Measurements from ENCODE around the gene COL1A1.

Gene COL1A1

DNA sequence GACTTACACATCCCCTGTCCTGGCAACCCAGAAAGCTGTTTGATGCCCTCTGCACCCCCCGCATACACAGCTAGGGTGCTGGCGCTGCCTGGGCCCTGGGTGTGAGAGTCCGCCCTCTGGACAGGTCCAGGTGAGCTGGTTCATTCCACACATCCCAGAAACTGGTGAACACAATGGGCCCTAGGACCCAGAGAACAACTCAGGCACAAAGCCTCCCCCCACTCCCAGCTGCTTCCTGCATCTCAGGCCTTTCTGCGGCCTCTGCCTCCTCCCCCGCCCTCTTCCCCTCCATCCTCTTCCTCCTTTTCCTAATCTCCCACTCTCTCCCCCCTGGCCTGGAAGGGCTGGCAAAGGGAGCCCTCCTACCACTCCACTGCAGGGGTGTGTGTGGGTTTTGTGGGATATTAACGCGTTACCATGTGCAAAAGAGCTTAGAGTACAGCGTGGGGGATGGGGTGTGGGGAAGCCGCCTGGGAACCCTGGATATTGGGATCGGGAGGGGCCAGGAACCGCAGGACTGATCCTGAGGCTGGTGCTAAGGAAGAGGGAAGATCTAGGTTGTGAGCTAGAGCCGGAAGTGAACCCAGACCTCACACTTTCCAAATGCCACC lies 49.4 kb downstream of the COL1A1 start:
- DNase-seq = no peak

DNA sequence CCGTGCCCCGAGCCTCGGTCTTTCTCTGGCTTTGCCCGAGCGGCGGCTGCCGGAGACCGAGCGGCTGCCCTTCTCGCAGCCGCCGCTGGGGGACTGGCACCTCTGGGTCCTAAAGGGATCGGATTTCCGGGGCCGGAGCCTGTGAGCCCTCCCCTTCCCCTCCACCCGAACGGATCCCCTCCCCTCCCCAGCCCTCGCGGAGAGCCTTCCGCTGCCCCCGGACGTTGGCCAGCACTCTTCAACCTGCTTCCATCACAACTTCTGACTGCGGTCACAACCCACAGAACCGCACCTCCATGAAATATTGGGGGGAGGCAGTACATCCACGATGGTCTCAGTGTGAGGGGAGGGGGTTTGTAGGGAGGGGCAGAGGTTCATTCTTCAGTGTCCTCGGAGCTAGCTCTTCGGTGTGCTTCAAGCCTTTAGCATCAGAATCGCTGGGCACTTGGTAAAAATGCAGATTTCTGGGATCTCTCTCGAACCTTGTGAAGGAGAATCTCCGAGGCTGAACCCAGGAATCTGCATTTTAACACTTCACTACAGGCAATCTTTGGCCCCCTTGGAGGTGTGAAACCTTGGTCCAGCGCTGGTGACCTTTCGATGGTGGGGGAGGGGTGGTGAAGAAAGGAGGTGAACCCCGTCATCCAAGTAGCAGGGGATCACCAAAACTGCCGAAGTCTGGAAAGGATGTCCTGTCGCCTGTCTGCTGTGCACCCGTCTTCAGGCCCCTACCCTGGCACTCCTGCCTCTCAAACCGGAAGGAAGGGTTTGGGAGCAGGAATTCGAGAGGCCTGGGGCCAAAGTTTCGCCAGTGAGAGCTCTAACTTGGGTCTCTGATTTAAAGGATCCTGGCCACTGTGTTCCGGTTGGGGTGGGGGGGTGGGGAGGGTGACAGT lies 50.1 kb downstream of the COL1A1 start:
- peak; percentile 70 for DNase-seq

DNA sequence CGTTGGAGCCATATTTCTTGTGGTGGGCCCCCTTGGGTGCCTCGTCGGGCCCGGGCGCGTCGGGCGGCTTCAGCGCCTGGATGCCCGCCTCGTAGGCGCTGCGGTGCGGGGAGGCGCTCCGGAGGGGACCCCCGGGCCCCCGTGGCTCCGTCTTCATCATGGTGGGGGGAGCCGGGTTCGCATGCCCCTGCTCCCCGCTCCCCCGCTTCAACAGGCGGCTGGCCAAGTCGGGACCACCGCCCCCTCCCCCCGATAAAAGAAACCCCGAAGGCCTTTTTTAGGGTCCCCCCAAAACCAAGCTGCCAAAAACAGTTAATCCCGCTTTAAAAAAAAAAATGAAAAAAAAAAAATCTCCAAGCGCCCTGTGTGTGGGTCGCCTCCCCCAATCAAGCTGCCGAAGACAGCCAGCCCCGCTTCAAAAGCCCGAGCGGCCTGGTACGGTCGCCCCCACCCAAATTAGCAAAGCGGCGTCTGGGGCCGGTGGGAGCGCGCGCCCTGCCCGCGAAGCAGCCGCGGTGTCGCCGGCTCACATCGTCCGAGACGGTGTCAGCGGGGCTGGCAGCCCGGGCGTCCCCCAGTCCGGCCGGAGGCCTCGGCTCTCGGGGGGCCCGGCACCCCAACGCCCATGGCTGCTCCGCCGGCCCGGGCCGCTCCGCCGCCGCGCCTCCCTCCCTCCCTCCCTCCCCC lies 50.9 kb downstream of the COL1A1 start, which contains the start of gene PPP1R9B:
TSS of gene PPP1R9B (minus strand) at position 324 of the 687 bp plus-strand sequence. CDS start at position 160, 164 bp downstream.
- DNase-seq = no peak

DNA sequence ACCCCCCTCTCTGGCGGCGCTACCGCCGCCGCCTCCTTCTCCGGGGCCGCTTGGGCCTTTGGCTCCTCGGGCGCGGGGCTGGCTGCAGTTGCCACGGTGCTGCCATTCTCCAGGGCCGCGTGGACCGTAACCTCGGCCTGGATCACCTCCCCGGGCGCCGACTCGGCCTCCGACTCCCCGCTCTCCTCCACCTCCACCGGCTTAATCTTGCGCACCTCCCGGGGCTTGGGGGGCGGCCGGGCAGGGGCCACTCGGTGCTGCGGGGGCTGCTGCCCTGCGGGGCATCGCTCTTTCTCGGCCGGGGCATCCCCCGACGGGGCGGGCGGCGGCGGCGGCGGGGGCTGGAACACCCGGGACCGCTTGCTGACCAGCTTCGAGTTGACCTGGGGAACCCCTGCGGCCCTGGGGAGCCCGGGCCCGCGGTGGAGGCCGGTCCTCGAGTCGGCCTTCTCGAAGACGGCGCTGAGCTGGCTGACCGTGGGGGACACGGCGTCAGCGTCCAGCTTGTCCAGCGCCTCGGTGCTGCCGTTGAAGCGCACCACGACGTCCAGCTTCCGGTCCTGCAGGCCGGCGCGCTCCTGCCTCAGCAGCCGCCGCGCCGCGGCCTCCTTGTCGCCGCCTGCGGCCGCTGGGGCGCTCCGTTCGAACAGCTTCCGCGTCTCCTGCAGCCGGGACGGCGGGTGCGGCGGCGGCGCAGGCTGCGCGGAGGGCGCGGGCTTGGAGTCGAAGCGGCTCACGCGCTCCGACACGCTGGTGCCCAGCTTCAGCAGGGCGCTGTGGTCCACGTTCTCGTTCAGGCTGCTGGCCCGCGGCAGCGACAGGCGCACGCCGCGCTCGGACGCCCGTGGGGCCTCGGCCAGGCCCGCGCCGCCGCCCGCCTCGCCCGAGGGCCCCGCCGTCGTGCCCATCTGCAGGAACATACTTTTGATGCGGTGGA lies 51.7 kb downstream of the COL1A1 start:
- peak; percentile 37 for DNase-seq

DNA sequence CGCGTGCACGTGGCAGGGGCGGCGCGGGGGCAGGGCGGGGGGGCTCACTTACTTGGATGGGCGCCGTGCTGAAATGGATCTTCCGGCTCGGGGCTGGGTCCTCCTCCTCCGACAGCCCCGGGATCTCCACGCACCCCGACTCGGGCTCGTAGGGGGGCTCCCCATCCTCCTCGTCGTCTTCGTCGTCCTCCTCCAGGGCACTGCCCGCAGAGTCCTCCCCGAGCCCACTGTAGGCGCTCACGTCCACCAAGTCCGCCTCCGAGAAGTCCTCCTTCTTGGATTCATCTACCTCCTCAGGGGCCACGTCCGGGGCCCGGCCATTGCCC lies 52.4 kb downstream of the COL1A1 start:
- no peak for DNase-seq

DNA sequence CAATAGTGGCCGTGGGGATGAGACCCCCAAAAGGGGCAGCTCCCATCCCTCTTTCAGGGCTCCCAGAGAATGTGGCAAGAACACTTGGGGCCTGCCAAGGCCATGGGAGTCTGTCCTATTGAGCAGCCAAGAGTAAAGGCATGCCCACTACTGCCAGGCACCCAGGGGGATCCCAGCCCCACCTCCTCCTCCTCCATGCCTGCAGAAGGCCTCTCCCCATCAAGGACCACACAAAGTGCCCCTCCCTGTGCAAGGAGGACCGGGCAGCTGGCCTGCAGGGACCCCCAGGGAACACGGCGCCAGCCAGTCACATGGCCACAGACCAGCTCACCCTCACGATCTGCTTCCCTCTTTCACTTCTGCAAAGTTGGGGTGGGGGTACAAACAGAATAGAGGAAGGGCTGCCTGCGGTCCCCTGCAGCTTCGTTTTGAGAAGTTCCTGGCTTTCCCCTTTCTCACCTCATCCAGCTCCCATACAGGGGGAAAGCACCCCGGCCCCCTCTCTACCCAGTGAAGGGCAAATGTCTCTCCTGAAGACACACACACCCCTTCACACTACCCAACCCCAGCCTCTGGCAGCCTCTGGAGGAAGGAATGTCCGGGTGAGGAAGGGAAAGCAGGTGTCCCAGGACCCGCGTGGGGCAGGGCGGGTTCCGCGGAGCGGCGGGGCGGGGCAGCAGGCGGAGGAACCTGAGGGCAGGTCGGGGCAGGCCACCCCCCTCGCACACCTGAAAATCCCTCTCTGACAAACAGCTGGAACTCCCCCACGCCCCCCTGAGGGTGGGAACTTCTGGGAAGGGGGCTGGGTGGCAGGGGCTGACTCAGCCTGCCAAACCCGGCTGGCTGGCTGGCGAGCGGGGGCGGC lies 53.0 kb downstream of the COL1A1 start:
- DNase-seq = peak; percentile 69

DNA sequence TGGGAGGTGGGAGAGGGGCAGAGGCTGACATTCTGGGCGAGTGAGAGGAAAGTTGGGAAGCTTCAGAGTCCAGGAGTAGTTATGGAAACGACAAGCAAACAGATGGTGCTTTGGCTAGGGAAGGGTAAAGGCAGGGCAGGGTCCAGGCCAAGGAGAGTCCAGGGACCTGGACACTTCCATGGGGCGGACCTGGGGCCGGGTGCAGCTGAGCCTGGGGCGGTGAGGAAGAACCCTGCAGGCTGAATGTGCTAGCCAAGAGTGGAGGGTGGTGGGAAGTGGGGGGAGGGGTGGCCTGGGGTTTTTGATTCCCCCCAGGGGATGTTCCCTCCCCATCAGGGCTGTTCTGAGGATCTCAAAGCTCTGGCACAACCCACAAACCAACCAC lies 53.6 kb downstream of the COL1A1 start:
- no peak for DNase-seq

DNA sequence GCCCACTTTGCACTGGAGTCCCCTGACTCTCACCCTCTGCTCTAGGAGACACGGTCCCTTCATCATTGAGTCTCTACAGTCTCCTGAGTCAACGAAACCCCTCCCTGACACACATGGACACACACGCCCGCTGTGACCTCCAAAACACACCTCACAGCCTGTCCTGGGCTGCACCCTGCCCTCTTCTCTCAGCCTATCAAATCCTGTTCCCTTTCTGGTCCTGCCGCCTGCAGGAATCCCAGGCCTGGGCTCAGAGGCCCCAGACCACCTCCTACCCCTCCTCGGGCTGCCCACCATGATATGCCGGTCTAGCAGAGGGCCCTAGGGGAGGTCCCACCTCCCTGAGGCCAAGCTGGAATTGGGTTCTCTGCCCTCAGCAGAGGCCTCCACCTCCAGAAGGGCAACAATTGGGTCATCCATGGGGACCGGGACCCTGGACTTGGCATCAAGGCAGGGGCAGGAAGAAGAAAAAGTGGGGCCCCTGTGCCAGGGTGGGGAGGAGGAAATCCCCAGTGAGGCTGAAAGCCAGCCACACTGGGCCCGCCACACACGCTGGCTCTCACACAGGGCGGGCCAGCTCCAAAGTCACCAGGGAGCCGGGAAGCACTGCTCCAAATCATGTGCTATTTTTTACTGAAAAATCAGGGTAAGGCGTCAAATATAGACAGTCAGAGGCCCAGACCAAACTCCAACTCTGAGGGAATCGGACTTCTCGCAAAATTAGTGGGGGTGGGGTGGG lies 54.3 kb downstream of the COL1A1 start:
- DNase-seq = no peak

DNA sequence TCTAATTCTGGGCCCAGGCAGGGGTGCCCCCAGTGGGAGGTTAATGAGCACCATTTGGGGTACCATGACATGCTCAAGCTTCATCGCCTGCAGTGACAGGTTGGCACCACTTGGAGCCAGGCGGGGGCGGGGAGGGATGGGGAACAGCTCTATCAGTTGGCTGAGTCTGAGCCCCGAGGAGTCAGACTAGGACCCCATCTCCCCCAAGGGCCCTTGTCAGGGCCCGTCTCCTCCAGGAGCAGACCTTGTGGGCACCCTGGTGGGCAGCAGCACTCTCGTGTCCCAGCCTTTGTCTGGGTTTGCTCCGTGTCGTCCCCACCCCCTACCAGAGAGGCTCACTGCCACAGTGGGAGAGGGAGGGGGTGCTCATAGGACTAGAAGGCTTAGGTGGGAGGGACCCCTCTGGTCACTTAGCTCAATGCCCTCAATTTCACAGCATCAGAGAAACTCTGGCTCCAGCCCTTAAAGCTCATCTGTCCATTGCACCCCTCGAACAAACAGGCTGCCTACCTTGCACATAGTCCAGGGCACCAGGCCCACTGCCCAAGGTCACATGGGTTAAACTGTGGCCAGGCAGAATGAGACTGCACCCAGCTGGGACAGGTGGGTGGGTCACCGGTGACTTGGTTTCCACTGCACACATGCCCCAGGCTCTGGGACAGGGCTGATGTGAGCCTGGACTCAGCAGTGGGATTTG lies 55.1 kb downstream of the COL1A1 start:
- no peak for DNase-seq

DNA sequence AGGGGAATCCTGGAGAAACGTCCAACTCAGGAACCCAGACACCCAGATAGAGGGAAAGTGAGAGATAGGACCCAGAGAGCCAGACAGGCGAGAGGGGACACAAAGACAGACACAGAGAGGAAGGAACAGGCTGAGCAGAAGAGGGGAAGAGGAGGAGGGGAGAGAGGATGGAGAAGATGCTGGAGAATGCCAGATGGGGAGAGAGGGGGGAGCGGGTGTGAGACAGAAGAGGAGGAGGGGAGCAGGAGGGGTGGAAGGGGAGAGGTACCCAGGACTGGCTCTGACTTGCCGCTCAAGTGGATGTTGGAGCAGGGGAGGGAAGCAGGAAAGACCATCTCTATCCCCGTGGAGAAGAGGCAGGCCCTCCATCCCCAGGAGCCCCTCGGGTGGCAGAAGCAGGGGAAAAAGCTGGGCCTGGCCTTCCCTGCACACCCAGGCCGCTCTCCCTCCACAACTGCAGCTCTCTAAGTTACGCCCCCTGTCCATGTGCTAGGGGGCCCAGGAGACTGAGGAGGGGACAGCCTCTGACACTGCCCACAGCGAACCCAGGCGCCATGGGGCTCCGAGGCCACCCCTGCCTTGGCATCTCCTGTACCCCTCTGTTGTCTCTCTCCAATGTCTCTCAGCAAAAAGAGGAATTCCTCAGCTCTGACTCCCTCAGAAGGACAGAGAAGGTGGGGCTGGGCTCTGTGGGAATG lies 55.8 kb downstream of the COL1A1 start:
- DNase-seq = no peak

DNA sequence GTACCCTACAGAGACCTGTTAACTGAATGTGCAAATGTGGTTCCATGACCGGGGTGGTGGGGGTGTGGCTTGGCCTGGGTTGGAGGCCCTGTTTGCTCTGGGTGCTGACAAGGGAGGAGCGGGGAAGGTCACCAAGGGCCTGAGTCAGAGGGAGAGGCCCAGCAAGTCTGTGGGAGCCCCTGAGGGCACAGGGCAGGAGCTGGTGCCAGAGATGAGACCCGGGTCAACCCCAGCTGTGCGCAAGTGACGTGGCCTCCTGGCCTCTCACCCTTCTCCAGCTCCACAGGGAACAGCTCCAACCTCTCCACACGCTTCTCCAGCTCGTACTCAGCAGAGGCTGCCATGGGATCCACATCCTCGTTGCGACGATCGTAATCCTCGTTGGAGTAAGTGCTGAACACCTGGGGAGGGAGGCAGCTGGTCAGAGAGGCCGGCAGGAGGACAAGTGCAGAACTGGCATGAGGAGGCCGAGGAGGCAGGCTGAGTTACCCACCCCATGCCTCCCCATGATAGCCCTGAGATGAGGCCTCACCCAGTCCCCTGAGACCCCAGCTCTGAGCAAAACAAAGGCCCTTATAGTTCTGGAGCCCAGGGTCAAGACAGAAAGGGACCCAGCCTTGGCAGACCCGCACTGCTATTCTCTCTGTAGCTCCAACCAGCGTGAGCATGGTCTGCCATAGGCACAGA lies 56.4 kb downstream of the COL1A1 start:
- DNase-seq = no peak

DNA sequence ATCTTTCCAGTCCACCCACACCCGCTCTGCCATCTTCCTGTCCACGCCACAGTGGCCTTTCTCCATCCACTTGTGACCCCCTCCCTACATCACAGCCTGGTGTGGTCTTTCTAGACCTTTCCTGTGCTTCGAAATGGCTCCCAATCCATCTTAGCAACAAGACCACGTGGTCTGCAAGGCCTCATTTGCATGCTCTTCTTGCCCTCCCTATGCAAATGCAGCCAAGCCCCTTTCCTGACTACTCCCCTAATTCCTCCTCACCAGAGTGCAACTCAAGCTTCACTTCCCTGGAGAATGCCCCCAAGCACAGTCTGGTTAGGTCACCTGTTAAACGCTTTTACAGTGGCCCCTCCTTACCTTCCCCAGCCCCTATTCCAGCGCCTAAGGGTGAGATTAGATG lies 57.1 kb downstream of the COL1A1 start:
- DNase-seq = no peak

DNA sequence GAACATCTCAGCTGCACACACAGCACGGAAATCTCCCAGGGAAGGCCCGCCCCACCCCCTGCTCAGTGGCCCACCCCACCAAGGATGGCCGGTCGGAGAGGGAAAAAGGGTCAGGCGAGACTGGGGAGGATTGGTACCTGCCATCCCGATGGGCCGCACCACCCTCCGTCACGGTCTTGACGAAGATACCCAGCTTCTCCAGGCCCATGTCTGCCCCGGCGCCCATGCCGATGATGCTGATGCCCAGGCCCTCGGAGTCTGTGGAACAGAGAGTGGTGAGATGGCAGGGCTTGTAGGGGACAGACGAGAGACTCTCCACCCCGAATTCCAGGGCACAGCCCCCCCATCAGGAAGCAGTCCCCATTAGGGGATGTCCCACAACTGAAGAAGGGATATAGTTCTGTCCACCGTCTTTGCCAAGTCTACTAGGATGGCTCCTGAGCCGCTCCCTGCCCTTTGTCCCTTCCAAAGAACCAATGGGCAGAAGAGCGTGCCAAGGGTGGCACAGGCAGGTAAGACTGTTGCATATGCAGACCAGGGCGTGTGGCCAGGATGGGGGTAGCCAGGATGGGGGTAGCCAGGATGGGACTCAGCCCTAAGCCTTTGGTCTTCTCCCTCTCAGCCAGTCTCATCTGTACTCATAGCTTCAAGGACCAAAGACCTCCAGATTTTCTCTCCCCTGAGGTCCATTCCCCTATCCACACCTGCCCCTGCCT lies 57.8 kb downstream of the COL1A1 start:
- no peak for DNase-seq

DNA sequence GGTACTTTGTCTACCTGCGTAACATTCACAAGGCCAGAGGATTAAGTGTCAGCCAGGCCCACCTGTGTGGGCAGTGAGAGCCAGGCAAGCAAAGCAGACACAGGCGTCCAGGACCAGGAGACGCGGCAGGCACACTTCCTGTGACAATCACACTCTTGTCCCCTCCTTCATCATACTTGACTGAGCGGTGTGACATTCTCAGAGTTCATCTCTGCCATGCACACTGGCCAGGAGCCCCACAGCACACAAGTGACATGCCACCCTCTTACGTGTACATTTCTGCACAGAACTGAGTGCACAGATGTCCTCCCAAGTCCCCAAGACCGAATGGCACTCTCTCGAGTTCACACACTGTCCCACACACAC lies 59.7 kb downstream of the COL1A1 start:
- DNase-seq = no peak

DNA sequence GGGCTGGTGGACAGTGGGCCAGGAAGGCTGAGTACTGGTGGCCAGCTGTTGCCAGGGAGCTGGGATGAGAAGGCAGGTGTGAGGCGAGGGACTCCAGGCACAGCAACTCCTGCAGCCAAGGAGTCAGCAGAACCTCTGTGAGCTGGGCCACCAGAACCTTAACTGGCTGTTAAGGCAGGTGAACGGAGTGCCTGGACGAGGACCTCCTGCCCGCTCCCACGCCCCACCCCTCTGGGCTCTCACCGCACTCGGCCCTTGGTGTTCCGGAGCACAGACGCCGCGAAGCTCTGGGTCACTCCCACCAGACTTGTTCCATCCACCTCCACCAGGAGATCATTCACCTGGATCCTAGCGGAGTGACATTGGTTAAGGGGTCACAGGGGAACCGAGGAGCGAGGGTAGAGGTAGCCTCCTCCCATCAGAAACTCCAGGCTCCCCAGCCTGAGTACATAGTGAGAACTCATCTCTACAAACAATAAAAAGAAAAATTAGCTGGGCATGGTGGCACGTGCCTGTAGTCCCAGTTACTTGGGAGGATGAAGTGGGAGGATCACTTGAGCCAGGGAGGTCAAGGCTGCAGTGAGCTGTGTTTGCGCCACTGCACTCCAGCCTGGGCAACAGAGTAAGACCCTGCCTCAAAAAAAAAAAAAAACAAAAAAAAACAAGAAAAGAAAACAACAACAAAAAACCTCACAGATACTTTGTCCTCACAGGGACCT lies 60.2 kb downstream of the COL1A1 start:
- no peak for DNase-seq

DNA sequence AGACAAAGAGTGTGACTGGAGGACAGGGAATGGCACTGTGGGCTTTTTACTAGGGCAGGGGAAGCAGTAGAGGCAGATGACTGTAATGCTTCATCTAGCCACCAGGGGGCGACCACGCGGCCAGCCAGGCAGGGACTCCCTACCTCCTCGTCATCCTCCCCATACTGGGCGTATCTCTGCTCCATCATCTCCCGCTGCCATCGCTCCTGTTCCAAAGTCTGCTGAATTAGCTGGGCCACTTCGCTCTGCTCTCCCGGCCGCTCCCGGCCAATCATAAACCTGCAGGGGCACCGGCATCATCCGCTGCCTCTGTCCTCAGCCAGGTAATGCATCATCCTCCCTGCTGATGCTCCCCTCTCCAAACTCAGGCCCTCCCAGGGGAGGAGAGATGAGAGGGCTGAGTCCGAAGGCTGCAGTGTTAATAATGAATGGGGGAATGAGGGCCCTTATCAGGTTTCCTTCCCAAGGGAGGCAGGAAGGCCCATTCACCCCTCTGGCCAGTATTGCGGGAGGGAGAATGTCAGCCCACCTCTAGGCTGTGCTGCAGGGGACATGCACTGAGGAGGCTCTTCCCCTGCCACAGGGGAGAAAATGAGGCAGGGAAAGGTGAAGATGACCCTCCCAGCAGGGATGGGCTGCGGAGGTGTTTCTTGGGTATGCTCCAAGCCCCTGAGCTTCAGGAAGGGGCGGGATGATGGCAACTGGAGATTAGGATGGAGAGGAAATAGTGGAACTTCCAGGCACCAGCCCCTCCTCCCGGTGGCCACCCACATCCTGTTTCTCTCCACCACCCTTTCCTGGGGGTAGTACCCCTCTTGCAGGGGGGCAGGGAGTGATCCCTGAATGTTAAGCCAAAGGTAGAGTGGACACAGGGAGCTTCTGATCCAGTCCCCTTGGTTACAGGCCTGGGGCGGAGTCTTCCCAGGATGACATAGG lies 61.2 kb downstream of the COL1A1 start:
- DNase-seq = peak; percentile 71
